Cardiac muscle cell (in vitro differentiated cells and primary cell): ENCODE data around the gene PMPCA. TPM values are rescaled to one million over a fixed set of nuclear protein-coding genes. Genes with fewer than 3 reads are reported as not detected.

Experiments
- DNase-seq, 2 donors: peaks; one replicate each; pipeline versions ENCODE4 v3.0.0 to v3.0.0-alpha.2; 2010 to 2017; ENCODE audit warnings: low read depth in 1 of 2, low spot score in 1 of 2
- H3K27ac ChIP-seq: fragments of 200-600 bp; sonication (generic); 2 replicates; pipeline ENCODE4 v1.5.1; 2016
- H3K27me3 ChIP-seq: fragments of 200-600 bp; sonication (generic); 2 replicates; pipeline ENCODE4 v1.6.0; 2016; ENCODE audit warnings: control low read depth
- H3K36me3 ChIP-seq: fragments of 200-600 bp; sonication (generic); 2 replicates; pipeline ENCODE4 v1.5.1; 2016; ENCODE audit warnings: control low read depth
- H3K4me1 ChIP-seq: fragments of 200-600 bp; sonication (generic); 2 replicates; pipeline ENCODE4 v1.8.1; 2017; ENCODE audit warnings: low read depth, mild to moderate bottlenecking, mixed run types
- H3K4me3 ChIP-seq: fragments of 200-600 bp; sonication (generic); 2 replicates; pipeline ENCODE4 v1.5.1; 2016; ENCODE audit warnings: mild to moderate bottlenecking
- H3K9me3 ChIP-seq: fragments of 200-600 bp; sonication (generic); 2 replicates; pipeline ENCODE4 v1.5.1; 2017; ENCODE audit warnings: low read depth, mild to moderate bottlenecking, control low read depth
- polyA plus RNA-seq: library from polyadenylated mRNA; unstranded; fragments of >200 nt; fragmentation: Nextera tagmentation; extraction: Ambion mirVana; gene quantifications from 2 replicates; pipeline ENCODE4 v1.2.1, GENCODE V29; 2016
- total RNA-seq: library from RNA; depleted of rRNA; stranded (reverse); fragments of >200 nt; gene quantifications from 2 replicates; pipeline ENCODE4 v1.2.3, GENCODE V29; 2016
- TF ChIP-seq, protein P1 (sequence below): IDR thresholded peaks from 2 replicates; pipeline ENCODE4 v1.5.1; 2012; ENCODE audit warnings: low read depth, mild to moderate bottlenecking, low read length

PMPCA gene
- total and polyA plus RNA-seq, 2 experiments from 2014 or later: 74.5 to 128 TPM

DNA sequence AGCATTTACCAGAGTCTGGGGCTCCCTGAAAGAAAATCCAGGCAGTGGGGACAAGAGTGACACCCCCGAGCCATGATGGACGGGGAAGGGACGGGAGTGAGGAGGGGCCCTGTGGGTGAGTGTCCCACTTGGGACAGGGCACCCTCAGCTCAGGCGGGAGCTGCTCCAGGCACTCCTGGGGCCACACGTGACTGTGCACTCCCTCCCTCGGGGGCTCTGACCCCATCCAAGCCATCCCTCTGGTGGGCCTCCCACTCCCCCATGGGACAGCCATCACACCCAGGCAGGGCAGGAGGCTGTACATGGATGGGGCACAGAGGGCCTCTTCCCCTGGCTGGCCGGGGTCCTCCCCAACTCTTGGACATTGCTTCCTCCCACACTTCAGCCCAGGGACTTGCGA lies 34.0 kb upstream of the PMPCA start:
- Histone ChIP-seq H3K4me1 (no peaks in the 10 kb centered on the region), H3K36me3 (peaks cover 3% of the 10 kb centered on the region), H3K27me3 (no peaks in the 10 kb centered on the region), H3K27ac (no peak overlapping the region), H3K9me3 (no peaks in the 10 kb centered on the region), H3K4me3 (no peak overlapping the region)
- no peak for DNase-seq
- TF ChIP-seq, protein P1, sequence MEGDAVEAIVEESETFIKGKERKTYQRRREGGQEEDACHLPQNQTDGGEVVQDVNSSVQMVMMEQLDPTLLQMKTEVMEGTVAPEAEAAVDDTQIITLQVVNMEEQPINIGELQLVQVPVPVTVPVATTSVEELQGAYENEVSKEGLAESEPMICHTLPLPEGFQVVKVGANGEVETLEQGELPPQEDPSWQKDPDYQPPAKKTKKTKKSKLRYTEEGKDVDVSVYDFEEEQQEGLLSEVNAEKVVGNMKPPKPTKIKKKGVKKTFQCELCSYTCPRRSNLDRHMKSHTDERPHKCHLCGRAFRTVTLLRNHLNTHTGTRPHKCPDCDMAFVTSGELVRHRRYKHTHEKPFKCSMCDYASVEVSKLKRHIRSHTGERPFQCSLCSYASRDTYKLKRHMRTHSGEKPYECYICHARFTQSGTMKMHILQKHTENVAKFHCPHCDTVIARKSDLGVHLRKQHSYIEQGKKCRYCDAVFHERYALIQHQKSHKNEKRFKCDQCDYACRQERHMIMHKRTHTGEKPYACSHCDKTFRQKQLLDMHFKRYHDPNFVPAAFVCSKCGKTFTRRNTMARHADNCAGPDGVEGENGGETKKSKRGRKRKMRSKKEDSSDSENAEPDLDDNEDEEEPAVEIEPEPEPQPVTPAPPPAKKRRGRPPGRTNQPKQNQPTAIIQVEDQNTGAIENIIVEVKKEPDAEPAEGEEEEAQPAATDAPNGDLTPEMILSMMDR: no peak

DNA sequence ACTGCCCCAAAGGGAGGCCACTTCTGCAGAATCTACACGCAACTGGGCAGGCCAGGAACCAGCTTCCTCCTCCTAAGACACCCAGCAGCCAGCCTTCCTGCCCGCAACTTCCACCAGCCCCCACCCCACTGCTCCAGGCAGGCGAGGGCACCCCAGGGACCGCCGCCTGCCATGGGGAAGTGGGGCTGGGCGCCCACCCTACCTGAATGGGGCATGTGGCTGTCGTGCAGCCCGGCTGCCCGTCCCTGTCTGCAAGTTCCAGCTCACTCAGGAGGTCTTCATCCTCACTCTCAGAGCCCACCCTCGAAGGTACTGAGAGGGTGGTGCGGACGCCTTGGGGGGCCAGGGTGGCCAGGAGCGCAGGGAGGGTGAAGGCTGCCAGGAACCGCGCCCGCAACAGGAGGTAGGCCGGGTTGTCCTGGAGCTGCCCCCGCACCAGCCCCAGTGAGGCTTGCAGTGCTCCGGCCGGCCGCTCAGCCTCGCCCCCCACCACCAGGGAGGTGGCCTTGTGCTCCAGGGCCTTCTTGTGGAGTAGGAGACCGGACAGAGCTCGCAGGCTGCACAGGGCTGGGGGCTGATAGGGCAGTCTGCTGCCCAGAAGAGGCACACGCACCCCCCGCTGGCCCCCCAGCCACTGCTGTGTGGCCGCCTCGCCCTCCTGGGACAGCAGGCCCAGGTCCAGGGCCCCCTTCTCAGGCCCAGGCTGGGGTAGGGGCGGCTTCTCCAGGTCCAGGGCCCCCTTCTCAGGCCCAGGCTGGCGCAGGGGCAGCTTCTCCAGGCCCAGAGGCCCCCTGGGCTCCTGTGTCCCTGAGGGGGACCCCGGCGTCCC lies 32.9 kb upstream of the PMPCA start:
- H3K27me3 ChIP-seq: no peaks in the 10 kb centered on the region
- H3K4me3 ChIP-seq: no peak overlapping the region
- DNase-seq: no peak
- H3K4me1 ChIP-seq: no peaks in the 10 kb centered on the region
- TF ChIP-seq, protein P1: no peak
- H3K36me3 ChIP-seq: peaks cover 6% of the 10 kb centered on the region
- H3K27ac ChIP-seq: no peak overlapping the region
- H3K9me3 ChIP-seq: no peaks in the 10 kb centered on the region

DNA sequence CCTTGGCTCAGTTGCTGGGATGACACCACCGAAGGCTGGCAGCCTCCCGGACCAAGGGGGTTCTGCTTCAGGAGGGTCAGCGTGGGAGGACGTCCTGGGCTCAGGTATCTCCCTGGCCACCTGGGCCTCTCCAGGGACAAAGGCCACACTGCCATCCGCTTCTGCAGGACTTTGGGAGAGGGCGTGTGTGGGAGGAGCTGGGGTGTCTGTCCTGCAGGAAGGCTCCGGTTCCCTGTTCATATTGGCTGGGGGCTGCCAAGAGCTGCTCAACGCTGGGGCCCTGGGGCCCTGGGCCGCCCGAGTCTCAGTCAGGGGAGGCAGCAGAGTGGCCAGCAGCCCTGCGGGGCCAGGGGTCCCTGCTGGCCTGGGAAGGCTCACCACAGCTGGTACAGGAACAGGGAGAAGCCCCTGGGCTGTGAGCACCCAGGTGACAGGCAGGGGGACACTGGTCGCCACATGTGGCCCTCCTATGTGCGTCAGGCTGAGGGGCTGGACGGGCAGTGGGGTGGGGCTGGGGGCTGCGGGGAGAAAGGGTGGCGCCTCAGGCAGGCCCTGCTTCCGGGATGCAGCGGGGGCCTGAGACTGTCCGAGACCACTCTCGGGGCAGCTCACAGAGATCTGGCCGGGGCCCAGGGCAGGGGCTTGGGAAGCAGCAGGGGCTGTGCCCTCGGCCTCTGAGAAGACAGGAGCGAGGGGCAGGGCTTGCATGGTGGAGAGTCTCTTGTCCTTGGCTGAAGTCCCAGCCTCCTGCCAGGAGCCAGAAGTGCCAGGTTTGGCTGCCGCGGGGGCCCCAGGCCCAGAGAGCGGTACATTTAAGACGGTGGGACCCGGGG lies 32.1 kb upstream of the PMPCA start:
- no peaks in the 10 kb centered on the region for H3K4me1 ChIP-seq
- no peak overlapping the region for H3K27ac ChIP-seq
- DNase-seq: no peak
- TF ChIP-seq, protein P1: no peak
- no peaks in the 10 kb centered on the region for H3K9me3 ChIP-seq
- no peaks in the 10 kb centered on the region for H3K27me3 ChIP-seq
- H3K4me3 ChIP-seq: no peak overlapping the region
- peaks cover 6% of the 10 kb centered on the region for H3K36me3 ChIP-seq

DNA sequence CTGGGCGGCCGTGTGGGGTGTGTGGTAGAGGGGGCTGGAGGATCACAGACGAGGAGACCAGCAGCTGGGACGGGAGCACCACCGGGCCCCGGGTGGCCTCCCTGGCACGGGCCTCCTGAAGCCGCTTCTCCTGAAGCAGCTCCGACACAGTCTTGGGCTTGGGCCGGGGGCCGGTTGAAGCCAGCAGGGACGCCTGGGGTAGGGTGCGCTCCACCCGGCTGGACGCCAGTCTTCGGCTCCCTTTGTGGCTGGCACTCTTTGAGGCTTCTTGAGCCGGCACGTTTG lies 31.5 kb upstream of the PMPCA start:
- Histone ChIP-seq H3K36me3 (peaks cover 6% of the 10 kb centered on the region), H3K27me3 (no peaks in the 10 kb centered on the region), H3K9me3 (no peaks in the 10 kb centered on the region), H3K27ac (no peak overlapping the region), H3K4me3 (no peak overlapping the region), H3K4me1 (no peaks in the 10 kb centered on the region)
- TF ChIP-seq, protein P1: no peak
- DNase-seq: no peak

DNA sequence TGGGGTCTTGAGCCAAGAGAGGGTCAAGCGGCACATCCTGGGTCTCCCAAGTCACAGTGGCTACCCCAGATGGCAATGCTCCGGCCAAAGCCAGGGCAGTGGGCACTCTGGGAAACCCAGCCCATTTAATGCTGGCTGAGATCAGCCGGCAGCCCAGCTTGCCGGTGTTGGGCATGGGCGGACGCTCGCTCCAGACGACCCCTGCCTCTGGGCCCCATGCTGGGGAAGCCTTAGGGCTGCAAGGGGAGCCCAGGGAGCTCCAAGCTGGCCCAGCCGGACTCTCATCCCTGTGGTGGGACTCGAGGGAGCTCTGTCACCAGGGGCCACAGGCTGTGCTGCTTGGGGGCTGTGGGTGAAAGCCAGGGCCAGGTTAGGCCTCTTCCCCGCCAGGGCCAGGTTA lies 31.1 kb upstream of the PMPCA start:
- H3K36me3 ChIP-seq: peaks cover 6% of the 10 kb centered on the region
- TF ChIP-seq, protein P1: no peak
- H3K4me3 ChIP-seq: no peak overlapping the region
- no peaks in the 10 kb centered on the region for H3K9me3 ChIP-seq
- no peak overlapping the region for H3K27ac ChIP-seq
- H3K4me1 ChIP-seq: no peaks in the 10 kb centered on the region
- H3K27me3 ChIP-seq: no peaks in the 10 kb centered on the region
- no peak for DNase-seq
